ENCODE data around the gene SNX19.

The SNX19 gene

GRCh38 chr11:130830566-130830965, 85.7 kb downstream of the SNX19 start:
- TF ChIP-seq CTCF (IDR thresholded peaks at IDR 0.05; ENCODE audit: control insufficient read depth, extremely low read depth, insufficient read depth): no peak
- H3K4me3 ChIP-seq (ENCODE audit: low read depth, low read length): no peak overlapping the region
- no peak for DNase-seq (ENCODE audit: low read depth)

GRCh38 chr11:130829920-130830511, 86.3 kb downstream of the SNX19 start:
- no peak overlapping the region for H3K4me3 ChIP-seq (ENCODE audit: low read depth, low read length)
- peak; percentile 13 for DNase-seq (ENCODE audit: low read depth)
- no peak for TF ChIP-seq CTCF (IDR thresholded peaks at IDR 0.05; ENCODE audit: control insufficient read depth, extremely low read depth, insufficient read depth)

- no peak for TF ChIP-seq CTCF (IDR thresholded peaks at IDR 0.05; ENCODE audit: control insufficient read depth, extremely low read depth, insufficient read depth)
- DNase-seq (ENCODE audit: low read depth): peak; percentile 33
- no peak overlapping the region for H3K4me3 ChIP-seq (ENCODE audit: low read depth, low read length)
These were observed 87.5 kb downstream of the SNX19 start for GRCh38 chr11:130828741-130829140.

GRCh38 chr11:130827451-130828377, 88.6 kb downstream of the SNX19 start:
- TF ChIP-seq CTCF (IDR thresholded peaks at IDR 0.05; ENCODE audit: control insufficient read depth, extremely low read depth, insufficient read depth): peak; percentile 53
- H3K4me3 ChIP-seq (ENCODE audit: low read depth, low read length): no peak overlapping the region
- DNase-seq (ENCODE audit: low read depth): no peak

GRCh38 chr11:130826572-130826971, 89.7 kb downstream of the SNX19 start:
- DNase-seq (ENCODE audit: low read depth): no peak
- no peak overlapping the region for H3K4me3 ChIP-seq (ENCODE audit: low read depth, low read length)
- TF ChIP-seq CTCF (IDR thresholded peaks at IDR 0.05; ENCODE audit: control insufficient read depth, extremely low read depth, insufficient read depth): no peak

GRCh38 chr11:130825983-130826382, 90.3 kb downstream of the SNX19 start:
- no peak for TF ChIP-seq CTCF (IDR thresholded peaks at IDR 0.05; ENCODE audit: control insufficient read depth, extremely low read depth, insufficient read depth)
- DNase-seq (ENCODE audit: low read depth): no peak
- H3K4me3 ChIP-seq (ENCODE audit: low read depth, low read length): no peak overlapping the region
